Stimulated activated naive B cell treated with anti-CD40 and anti-IgM and Interleukin-4, amounts not matched to agents 10 μg/mL and 1 μg/mL and 100 μg/mL, for 72 hours (primary cell): ENCODE data around the gene DIP2B.

Experiments used
- ATAC-seq, 2 donors: fragments of 150-1000 bp; cut with Tn5 transposase; replicated peaks; 2 replicates each; pipeline ENCODE4 v1.10.0; 2021; ENCODE audit warnings: moderate library complexity in 1 of 2
- DNase-seq: peaks from one replicate; pipeline ENCODE4 v3.0.0; 2021
- H3K27ac Mint-ChIP-seq: one replicate; pipeline ENCODE4 v1.8.0; 2022; ENCODE audit warnings: mild to moderate bottlenecking, mixed read lengths
- H3K27me3 Mint-ChIP-seq, 2 donors: one replicate each; pipeline ENCODE4 v1.8.0; 2022; ENCODE audit warnings: mixed read lengths in 2 of 2
- H3K36me3 Mint-ChIP-seq, 2 donors: one replicate each; pipeline ENCODE4 v1.8.0; 2022; ENCODE audit warnings: mixed read lengths in 2 of 2, mild to moderate bottlenecking in 1 of 2
- H3K4me1 Mint-ChIP-seq, 2 donors: one replicate each; pipeline ENCODE4 v1.8.0; 2022; ENCODE audit warnings: mixed read lengths in 2 of 2, mild to moderate bottlenecking in 1 of 2
- H3K4me3 Mint-ChIP-seq, 2 donors: one replicate each; pipeline ENCODE4 v1.8.0; 2022; ENCODE audit warnings: mild to moderate bottlenecking in 2 of 2, mixed read lengths in 2 of 2, moderate library complexity in 1 of 2
- H3K9me3 Mint-ChIP-seq, 2 donors: one replicate each; pipeline ENCODE4 v1.8.0; 2022; ENCODE audit warnings: mixed read lengths in 2 of 2, mild to moderate bottlenecking in 1 of 2

The DIP2B gene

GRCh38 chr12:50706606-50707005, 201.8 kb downstream of the DIP2B start:
- Mint-ChIP-seq H3K27me3 (no peaks in the 10 kb centered on the region), H3K4me3 (no peak overlapping the region), H3K36me3 (peaks cover 35 to 40% of the 10 kb centered on the region in 2 donors), H3K9me3 (no peaks in the 10 kb centered on the region), H3K27ac (no peak overlapping the region), H3K4me1 (no peaks in the 10 kb centered on the region)
- DNase-seq (no peak), ATAC-seq (no peak)

GRCh38 chr12:50707396-50707795, 202.6 kb downstream of the DIP2B start:
- Mint-ChIP-seq H3K27me3 (no peaks in the 10 kb centered on the region), H3K36me3 (peaks cover 35 to 47% of the 10 kb centered on the region in 2 donors), H3K4me3 (no peak overlapping the region), H3K9me3 (no peaks in the 10 kb centered on the region), H3K4me1 (no peaks in the 10 kb centered on the region), H3K27ac (no peak overlapping the region)
- no peak for ATAC-seq
- no peak for DNase-seq

GRCh38 chr12:50708631-50709030, 203.8 kb downstream of the DIP2B start:
- no peak overlapping the region for H3K4me3 Mint-ChIP-seq
- no peak for DNase-seq
- no peaks in the 10 kb centered on the region for H3K27me3 Mint-ChIP-seq
- no peaks in the 10 kb centered on the region for H3K9me3 Mint-ChIP-seq
- ATAC-seq = no peak
- no peaks in the 10 kb centered on the region for H3K4me1 Mint-ChIP-seq
- H3K36me3 Mint-ChIP-seq = peaks cover 35 to 47% of the 10 kb centered on the region in 2 donors
- H3K27ac Mint-ChIP-seq = no peak overlapping the region

- DNase-seq = no peak
- no peak overlapping the region for H3K4me3 Mint-ChIP-seq
- no peak for ATAC-seq
- H3K4me1 Mint-ChIP-seq = no peaks in the 10 kb centered on the region
- no peaks in the 10 kb centered on the region for H3K9me3 Mint-ChIP-seq
- peaks cover 28 to 40% of the 10 kb centered on the region in 2 donors for H3K36me3 Mint-ChIP-seq
- H3K27me3 Mint-ChIP-seq = no peaks in the 10 kb centered on the region
- no peak overlapping the region for H3K27ac Mint-ChIP-seq
These were observed 206.3 kb downstream of the DIP2B start for GRCh38 chr12:50711121-50711520.

GRCh38 chr12:50715174-50715573, 210.4 kb downstream of the DIP2B start:
- no peak for ATAC-seq
- Mint-ChIP-seq H3K27ac (no peak overlapping the region), H3K36me3 (peaks cover 18 to 33% of the 10 kb centered on the region in 2 donors), H3K27me3 (no peaks in the 10 kb centered on the region), H3K9me3 (no peaks in the 10 kb centered on the region), H3K4me1 (no peaks in the 10 kb centered on the region), H3K4me3 (no peak overlapping the region)
- no peak for DNase-seq

GRCh38 chr12:50718760-50719159, 214.0 kb downstream of the DIP2B start:
- ATAC-seq (no peak), DNase-seq (no peak)
- H3K4me1 Mint-ChIP-seq = peaks cover 8 to 12% of the 10 kb centered on the region in 2 donors
- H3K9me3 Mint-ChIP-seq = no peaks in the 10 kb centered on the region
- H3K27ac Mint-ChIP-seq = no peak overlapping the region
- H3K36me3 Mint-ChIP-seq = peaks cover 40 to 47% of the 10 kb centered on the region in 2 donors
- no peak overlapping the region for H3K4me3 Mint-ChIP-seq
- no peaks in the 10 kb centered on the region for H3K27me3 Mint-ChIP-seq

- Mint-ChIP-seq H3K9me3 (no peaks in the 10 kb centered on the region), H3K4me1 (peaks cover 8 to 12% of the 10 kb centered on the region in 2 donors), H3K4me3 (no peak overlapping the region), H3K36me3 (peaks cover 38 to 53% of the 10 kb centered on the region in 2 donors), H3K27me3 (no peaks in the 10 kb centered on the region), H3K27ac (no peak overlapping the region)
- ATAC-seq = no peak
- DNase-seq = no peak
These were observed 215.3 kb downstream of the DIP2B start for GRCh38 chr12:50720085-50720484.

GRCh38 chr12:50720501-50720900, 215.7 kb downstream of the DIP2B start:
- Mint-ChIP-seq H3K36me3 (peaks cover 38 to 56% of the 10 kb centered on the region in 2 donors), H3K27me3 (no peaks in the 10 kb centered on the region), H3K9me3 (no peaks in the 10 kb centered on the region), H3K4me1 (peaks cover 8 to 12% of the 10 kb centered on the region in 2 donors), H3K4me3 (no peak overlapping the region), H3K27ac (no peak overlapping the region)
- ATAC-seq (no peak), DNase-seq (no peak)

GRCh38 chr12:50723865-50724264, 219.1 kb downstream of the DIP2B start:
- no peaks in the 10 kb centered on the region for H3K9me3 Mint-ChIP-seq
- H3K36me3 Mint-ChIP-seq = peaks cover 46 to 61% of the 10 kb centered on the region in 2 donors
- H3K4me1 Mint-ChIP-seq = peaks cover 8 to 12% of the 10 kb centered on the region in 2 donors
- H3K4me3 Mint-ChIP-seq = no peak overlapping the region
- ATAC-seq (no peak), DNase-seq (no peak)
- no peak overlapping the region for H3K27ac Mint-ChIP-seq
- H3K27me3 Mint-ChIP-seq = no peaks in the 10 kb centered on the region

GRCh38 chr12:50725011-50725942, 220.5 kb downstream of the DIP2B start:
- no peaks in the 10 kb centered on the region for H3K27me3 Mint-ChIP-seq
- H3K4me3 Mint-ChIP-seq = no peak overlapping the region
- no peak for DNase-seq
- no peaks in the 10 kb centered on the region for H3K9me3 Mint-ChIP-seq
- ATAC-seq = no peak
- no peak overlapping the region for H3K27ac Mint-ChIP-seq
- peaks cover 50 to 68% of the 10 kb centered on the region in 2 donors for H3K36me3 Mint-ChIP-seq
- H3K4me1 Mint-ChIP-seq = peaks cover 8 to 12% of the 10 kb centered on the region in 2 donors

- DNase-seq (no peak), ATAC-seq (no peak)
- Mint-ChIP-seq H3K4me3 (no peak overlapping the region), H3K9me3 (no peaks in the 10 kb centered on the region), H3K27me3 (no peaks in the 10 kb centered on the region), H3K36me3 (peaks cover 49 to 74% of the 10 kb centered on the region in 2 donors), H3K27ac (no peak overlapping the region), H3K4me1 (peaks cover 5 to 7% of the 10 kb centered on the region in 2 donors)
These were observed 222.7 kb downstream of the DIP2B start for GRCh38 chr12:50727466-50727865.

- H3K4me1 Mint-ChIP-seq = no peaks in the 10 kb centered on the region
- no peaks in the 10 kb centered on the region for H3K9me3 Mint-ChIP-seq
- H3K36me3 Mint-ChIP-seq = peaks cover 45 to 73% of the 10 kb centered on the region in 2 donors
- no peak for DNase-seq
- ATAC-seq = no peak
- peak overlapping the region; percentile 10 for H3K27ac Mint-ChIP-seq
- H3K4me3 Mint-ChIP-seq = no peak overlapping the region
- no peaks in the 10 kb centered on the region for H3K27me3 Mint-ChIP-seq
These were observed 223.6 kb downstream of the DIP2B start for GRCh38 chr12:50728417-50728816.

- Mint-ChIP-seq H3K27me3 (no peaks in the 10 kb centered on the region), H3K27ac (peak overlapping the region; percentile 10), H3K9me3 (no peaks in the 10 kb centered on the region), H3K36me3 (peaks cover 42 to 73% of the 10 kb centered on the region in 2 donors), H3K4me3 (no peak overlapping the region), H3K4me1 (no peaks in the 10 kb centered on the region)
- ATAC-seq (no peak), DNase-seq (no peak)
These were observed 224.1 kb downstream of the DIP2B start for GRCh38 chr12:50728841-50729240.

GRCh38 chr12:50732591-50732990, 227.8 kb downstream of the DIP2B start:
- DNase-seq (no peak), ATAC-seq (no peak)
- H3K4me1 Mint-ChIP-seq = no peaks in the 10 kb centered on the region
- no peaks in the 10 kb centered on the region for H3K27me3 Mint-ChIP-seq
- peaks cover 50 to 78% of the 10 kb centered on the region in 2 donors for H3K36me3 Mint-ChIP-seq
- H3K27ac Mint-ChIP-seq = peak overlapping the region; percentile 42
- H3K9me3 Mint-ChIP-seq = no peaks in the 10 kb centered on the region
- H3K4me3 Mint-ChIP-seq = no peak overlapping the region

GRCh38 chr12:50733706-50734105, 228.9 kb downstream of the DIP2B start:
- Mint-ChIP-seq H3K4me3 (no peak overlapping the region), H3K27ac (no peak overlapping the region), H3K27me3 (no peaks in the 10 kb centered on the region), H3K4me1 (no peaks in the 10 kb centered on the region), H3K9me3 (no peaks in the 10 kb centered on the region), H3K36me3 (peaks cover 45 to 71% of the 10 kb centered on the region in 2 donors)
- ATAC-seq = no peak
- no peak for DNase-seq
